K562 (cell line): ENCODE measurements around the gene ZNF200. TPM values are rescaled to one million over a fixed set of nuclear protein-coding genes. Genes with fewer than 3 reads are reported as not detected.
A peak's percentile ranks its signal among the peaks of the same experiment; 100 is the strongest.

Experiments
- ATF1 ChIP-seq, 2 experiments: fragments of 450-650 bp in 1 of 2; IDR thresholded peaks; 2 replicates each; pipeline ENCODE4 v1.6.1; 2016; ENCODE audit warnings: missing compliant biosample characterization in 1 of 2, missing genetic modification characterization in 1 of 2
- CREB3 ChIP-seq: fragments of 450-650 bp; conservative IDR thresholded peaks from 2 replicates; pipeline ENCODE4 v1.6.1; 2016; ENCODE audit warnings: missing genetic modification characterization, low read depth, mild to moderate bottlenecking, missing compliant biosample characterization, moderate library complexity
- ERF ChIP-seq: fragments of 450-650 bp; formaldehyde crosslinking; IDR thresholded peaks from 2 replicates; pipeline ENCODE4 v1.4.0; 2020; ENCODE audit warnings: mild to moderate bottlenecking, mixed read lengths
- ETS1 ChIP-seq: conservative IDR thresholded peaks from 2 replicates; pipeline ENCODE4 v1.6.1; 2011; ENCODE audit warnings: low read depth, mild to moderate bottlenecking, low read length; ENCODE audit not compliant: control insufficient read depth
- GABPA ChIP-seq: fragments of 200-800 bp; sonication (Bioruptor generic); conservative IDR thresholded peaks from 2 replicates; pipeline ENCODE4 v1.6.1; 2016; ENCODE audit warnings: low read depth, missing genetic modification characterization, missing compliant biosample characterization
- HDAC6 ChIP-seq: IDR thresholded peaks from 2 replicates; pipeline ENCODE4 v1.6.1; 2012; ENCODE audit warnings: low read depth, mild to moderate bottlenecking, control low read depth, inconsistent platforms, low read length, moderate library complexity
- HSF4 ChIP-seq: fragments of 250-450 bp; sonication (Bioruptor Pico); IDR thresholded peaks from 2 replicates; pipeline ENCODE4 v2.1.2; 2022; ENCODE audit warnings: mild to moderate bottlenecking, moderate library complexity, borderline replicate concordance
- SMARCB1 ChIP-seq: IDR thresholded peaks from 2 replicates; pipeline ENCODE4 v1.6.1; 2011; ENCODE audit warnings: improper control_type of control experiment, low read depth; ENCODE audit not compliant: insufficient read length
- SMC3 ChIP-seq: conservative IDR thresholded peaks from 2 replicates; pipeline ENCODE4 v1.6.1; 2011; ENCODE audit warnings: low read depth, low read length, improper control_type of control experiment; ENCODE audit not compliant: insufficient read depth
- ZBTB17 ChIP-seq: fragments of 450-650 bp; formaldehyde crosslinking; IDR thresholded peaks from 2 replicates; pipeline ENCODE4 v1.4.0; 2020; ENCODE audit warnings: mild to moderate bottlenecking
- ZBTB7A ChIP-seq: IDR thresholded peaks from 2 replicates; pipeline ENCODE4 v1.6.1; 2011; ENCODE audit warnings: low read depth, mild to moderate bottlenecking, low read length, moderate library complexity, borderline replicate concordance; ENCODE audit not compliant: control insufficient read depth
- ZNF224 ChIP-seq: sonication (generic); formaldehyde crosslinking; IDR thresholded peaks from 2 replicates; pipeline ENCODE4 v1.8.0; 2022; ENCODE audit warnings: mild to moderate bottlenecking, missing genetic modification reagents
- ZNF561 ChIP-seq: fragments of 450-650 bp; formaldehyde crosslinking; conservative IDR thresholded peaks from 2 replicates; pipeline ENCODE4 v1.4.0; 2020; ENCODE audit warnings: mild to moderate bottlenecking, moderate library complexity
- ZNF583 ChIP-seq: fragments of 250-450 bp; sonication (Bioruptor Pico); IDR thresholded peaks from 2 replicates; pipeline ENCODE4 v1.4.0; 2020
- polyA plus RNA-seq, 8 experiments: library from polyadenylated mRNA; depleted of rRNA in 4 of 8; stranded (reverse) in 5 of 8; unstranded in 3 of 8; fragments of >200 nt; fragmentation: Nextera tagmentation in 2 of 8; fragmentation: Illumina TruSeq in 1 of 8; extraction: Ambion mirVana in 2 of 8; extraction: Trizol in 1 of 8; gene quantifications; 2 replicates each; pipeline versions ENCODE4 v1.2.1 to v1.2.3, GENCODE V29; 2011 to 2014; ENCODE audit warnings: inconsistent platforms in 1 of 8, missing spikeins in 1 of 8
- total RNA-seq, 7 experiments: library from RNA; depleted of rRNA in 6 of 7; stranded (reverse); fragments of >200 nt in 6 of 7; fragmentation: Illumina TruSeq in 2 of 7; extraction: Trizol in 2 of 7; gene quantifications; 2 replicates each; pipeline versions ENCODE4 v1.2.1 to v1.2.3, GENCODE V29; 2011 to 2021; ENCODE audit warnings: low replicate concordance in 1 of 7
- TF ChIP-seq, protein P1 (sequence below): fragments of 250-450 bp; sonication (Bioruptor Pico); IDR thresholded peaks from 2 replicates; pipeline ENCODE4 v1.8.0; 2021; ENCODE audit warnings: borderline replicate concordance, mild to moderate bottlenecking, moderate library complexity; ENCODE audit not compliant: poor library complexity, severe bottlenecking
- TF ChIP-seq, protein P2 (sequence below): sonication (generic); formaldehyde crosslinking; IDR thresholded peaks from 2 replicates; pipeline ENCODE4 v1.9.0; 2022; ENCODE audit warnings: mild to moderate bottlenecking, missing genetic modification reagents

Gene ZNF200
- total and polyA plus RNA-seq, 9 of the 15 experiments (the other 6 are each of a cell fraction or from before 2014, with no cell fraction given), result 4.8 to 14.5 (median 9.2) TPM

DNA sequence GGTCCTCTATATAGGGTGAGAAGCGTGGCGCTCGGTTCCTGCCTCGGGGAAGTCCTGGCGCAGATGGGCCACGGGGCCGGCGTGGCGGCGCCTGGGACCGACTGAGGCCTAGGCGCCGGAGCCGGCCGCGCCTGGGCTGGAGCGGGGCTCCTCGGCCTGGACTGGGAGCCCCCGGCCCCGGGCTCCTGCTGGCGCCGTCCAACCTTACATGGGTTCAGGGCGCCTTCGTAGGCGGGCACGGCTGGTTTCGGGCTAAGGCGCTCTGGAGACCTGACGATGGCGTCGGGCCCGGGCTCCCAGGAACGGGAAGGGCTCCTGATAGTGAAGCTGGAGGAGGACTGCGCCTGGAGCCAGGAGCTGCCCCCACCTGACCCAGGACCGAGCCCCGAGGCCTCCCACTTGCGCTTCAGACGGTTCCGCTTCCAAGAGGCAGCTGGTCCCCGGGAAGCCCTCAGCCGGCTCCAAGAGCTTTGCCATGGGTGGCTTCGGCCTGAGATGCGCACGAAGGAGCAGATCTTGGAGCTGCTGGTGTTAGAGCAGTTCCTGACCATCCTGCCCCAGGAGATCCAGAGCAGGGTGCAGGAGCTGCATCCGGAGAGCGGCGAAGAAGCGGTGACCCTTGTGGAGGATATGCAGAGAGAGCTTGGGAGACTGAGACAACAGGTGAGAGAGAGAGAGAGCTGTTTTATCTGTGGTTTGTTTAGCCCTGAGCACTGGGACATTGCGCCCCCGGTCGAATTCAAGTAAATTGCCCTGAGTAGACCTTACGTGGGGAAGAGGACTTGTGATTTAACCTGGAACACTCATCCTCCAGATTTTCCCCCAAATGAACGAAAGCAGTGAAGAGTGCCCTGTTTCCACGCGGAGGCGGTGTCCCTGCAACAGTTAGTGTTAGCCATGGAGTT lies 48.8 kb upstream of the ZNF200 start (continued):
- TF ChIP-seq, protein P1, sequence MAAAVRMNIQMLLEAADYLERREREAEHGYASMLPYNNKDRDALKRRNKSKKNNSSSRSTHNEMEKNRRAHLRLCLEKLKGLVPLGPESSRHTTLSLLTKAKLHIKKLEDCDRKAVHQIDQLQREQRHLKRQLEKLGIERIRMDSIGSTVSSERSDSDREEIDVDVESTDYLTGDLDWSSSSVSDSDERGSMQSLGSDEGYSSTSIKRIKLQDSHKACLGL (CRISPR knock-in tag), result peak; percentile 76
- TF ChIP-seq SMARCB1, result no peak
- TF ChIP-seq ZBTB7A, result 0 out of 2 replicates have a peak, but pooled peaks have one; percentile 15
- peak; percentile 73; the same call in 1 of the 2 replicates for TF ChIP-seq ERF
- TF ChIP-seq, protein P2, sequence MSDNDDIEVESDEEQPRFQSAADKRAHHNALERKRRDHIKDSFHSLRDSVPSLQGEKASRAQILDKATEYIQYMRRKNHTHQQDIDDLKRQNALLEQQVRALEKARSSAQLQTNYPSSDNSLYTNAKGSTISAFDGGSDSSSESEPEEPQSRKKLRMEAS (CRISPR knock-in tag), result no peak
- TF ChIP-seq HDAC6, result no peak
- TF ChIP-seq ZNF224 (CRISPR knock-in tag), result no peak
- TF ChIP-seq GABPA, result peak; percentile 87
- no peak for TF ChIP-seq CREB3 (tag)
- TF ChIP-seq ATF1 (CRISPR knock-in tag; IDR thresholded peaks at IDR 0.05), result no peak
- TF ChIP-seq ATF1 (tag; IDR thresholded peaks at IDR 0.05), result peak; percentile 5
- no peak for TF ChIP-seq ZBTB17 (CRISPR knock-in tag)
- TF ChIP-seq SMC3, result no peak
- no peak for TF ChIP-seq ETS1
- no peak for TF ChIP-seq HSF4 (CRISPR knock-in tag)
- 0 out of 2 replicates have a peak, but pooled peaks have one; percentile 51 for TF ChIP-seq ZNF583 (CRISPR knock-in tag)
- 0 out of 2 replicates have a peak, but pooled peaks have one; percentile 18 for TF ChIP-seq ZNF561 (CRISPR knock-in tag)
